ENCODE results near the gene CPT1B. TPM values are rescaled to one million over a fixed set of nuclear protein-coding genes. Genes with fewer than 3 reads are reported as not detected.

CPT1B gene
- total RNA-seq, 1 donor from 2014 or later: 0.43 TPM

- TF ChIP-seq CTCF (IDR thresholded peaks at IDR 0.05): no peak
- H3K27me3 ChIP-seq: peaks cover 11% of the 10 kb centered on the region
- no peaks in the 10 kb centered on the region for H3K36me3 ChIP-seq
- intact Hi-C loops (cut with DNase I): no loop called here
- H3K9me3 ChIP-seq: no peaks in the 10 kb centered on the region
- no peak overlapping the region for H3K4me3 ChIP-seq
- DNase-seq (ENCODE audit: low spot score in 2 of 2): no peak
- no peaks in the 10 kb centered on the region for H3K4me1 ChIP-seq
- H3K27ac ChIP-seq: no peak overlapping the region
These were observed 28.1 kb upstream of the CPT1B start for GRCh38 chr22:50606165-50606945.

GRCh38 chr22:50605613-50606074 is 27.4 kb upstream of the CPT1B start:
- Histone ChIP-seq H3K27ac (no peak overlapping the region), H3K4me3 (no peak overlapping the region), H3K9me3 (no peaks in the 10 kb centered on the region), H3K4me1 (peaks cover 3 to 4% of the 10 kb centered on the region in 2 donors), H3K27me3 (peaks cover 16% of the 10 kb centered on the region), H3K36me3 (no peaks in the 10 kb centered on the region)
- no peak for TF ChIP-seq CTCF (IDR thresholded peaks at IDR 0.05)
- no peak for DNase-seq (ENCODE audit: low spot score in 2 of 2)
- intact Hi-C loops (cut with DNase I): no loop called here

DNA sequence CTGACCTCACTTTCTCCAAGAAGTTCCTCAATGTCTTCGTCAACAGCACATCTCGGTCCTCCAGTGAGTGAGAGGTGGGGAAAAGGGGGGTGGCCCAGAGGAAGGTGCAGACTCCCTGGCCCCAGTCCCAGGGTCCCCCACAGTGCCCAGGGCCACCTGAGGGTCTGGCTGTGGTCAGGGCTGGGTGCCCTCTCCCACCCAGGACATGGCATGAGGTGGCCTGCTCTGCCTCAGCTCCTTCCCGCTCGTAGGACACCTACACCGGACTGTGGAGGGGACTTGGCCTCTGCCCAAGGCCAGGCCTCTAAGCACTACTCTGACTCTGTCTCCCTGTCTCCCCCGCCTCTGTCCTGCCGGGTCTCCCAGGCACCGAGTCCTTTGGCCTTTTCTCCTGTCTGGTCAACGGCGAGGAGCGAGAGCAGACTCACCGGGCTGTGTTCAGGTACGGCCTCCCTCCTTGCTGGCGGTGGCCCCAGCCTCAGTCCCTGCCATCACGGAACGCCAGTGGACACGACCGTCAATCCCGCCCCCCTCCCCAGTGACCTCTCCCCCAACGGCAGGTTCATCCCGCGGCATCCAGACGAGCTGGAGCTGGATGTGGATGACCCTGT is 26.9 kb upstream of the CPT1B start:
- no peak overlapping the region for H3K27ac ChIP-seq
- no peaks in the 10 kb centered on the region for H3K9me3 ChIP-seq
- TF ChIP-seq CTCF (IDR thresholded peaks at IDR 0.05): no peak
- H3K4me3 ChIP-seq: no peak overlapping the region
- peaks cover 4 to 6% of the 10 kb centered on the region in 2 donors for H3K4me1 ChIP-seq
- H3K36me3 ChIP-seq: no peaks in the 10 kb centered on the region
- intact Hi-C loops (cut with DNase I): no loop called here
- H3K27me3 ChIP-seq: peaks cover 16% of the 10 kb centered on the region
- no peak for DNase-seq (ENCODE audit: low spot score in 2 of 2)

DNA sequence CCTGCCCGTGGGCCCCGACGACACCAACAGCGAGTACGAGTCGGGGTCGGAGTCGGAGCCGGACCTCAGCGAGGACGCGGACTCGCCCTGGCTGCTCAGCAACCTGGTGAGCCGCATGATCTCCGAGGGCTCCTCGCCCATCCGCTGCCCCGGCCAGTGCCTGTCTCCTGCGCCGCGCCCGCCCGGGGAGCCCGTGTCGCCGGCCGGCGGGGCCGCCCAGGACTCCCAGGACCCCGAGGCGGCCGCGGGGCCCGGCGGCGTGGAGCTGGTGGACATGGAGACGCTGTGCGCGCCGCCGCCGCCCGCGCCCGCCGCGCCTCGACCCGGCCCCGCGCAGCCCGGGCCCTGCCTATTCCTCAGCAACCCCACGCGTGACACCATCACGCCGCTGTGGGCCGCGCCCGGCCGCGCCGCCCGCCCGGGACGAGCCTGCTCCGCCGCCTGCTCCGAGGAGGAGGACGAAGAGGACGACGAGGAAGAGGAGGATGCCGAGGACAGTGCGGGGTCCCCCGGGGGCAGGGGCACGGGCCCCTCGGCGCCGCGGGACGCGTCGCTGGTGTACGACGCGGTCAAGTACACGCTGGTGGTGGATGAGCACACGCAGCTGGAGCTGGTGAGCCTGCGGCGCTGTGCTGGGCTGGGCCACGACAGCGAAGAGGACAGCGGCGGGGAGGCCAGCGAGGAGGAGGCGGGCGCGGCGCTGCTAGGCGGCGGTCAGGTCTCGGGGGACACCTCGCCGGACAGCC is 26.2 kb upstream of the CPT1B start:
- Histone ChIP-seq H3K36me3 (no peaks in the 10 kb centered on the region), H3K9me3 (no peaks in the 10 kb centered on the region), H3K27ac (no peak overlapping the region), H3K4me3 (no peak overlapping the region), H3K27me3 (peaks cover 16% of the 10 kb centered on the region), H3K4me1 (peaks cover 4 to 6% of the 10 kb centered on the region in 2 donors)
- DNase-seq (ENCODE audit: low spot score in 2 of 2): no peak
- intact Hi-C loops (cut with DNase I): no loop called here
- no peak for TF ChIP-seq CTCF (IDR thresholded peaks at IDR 0.05)

DNA sequence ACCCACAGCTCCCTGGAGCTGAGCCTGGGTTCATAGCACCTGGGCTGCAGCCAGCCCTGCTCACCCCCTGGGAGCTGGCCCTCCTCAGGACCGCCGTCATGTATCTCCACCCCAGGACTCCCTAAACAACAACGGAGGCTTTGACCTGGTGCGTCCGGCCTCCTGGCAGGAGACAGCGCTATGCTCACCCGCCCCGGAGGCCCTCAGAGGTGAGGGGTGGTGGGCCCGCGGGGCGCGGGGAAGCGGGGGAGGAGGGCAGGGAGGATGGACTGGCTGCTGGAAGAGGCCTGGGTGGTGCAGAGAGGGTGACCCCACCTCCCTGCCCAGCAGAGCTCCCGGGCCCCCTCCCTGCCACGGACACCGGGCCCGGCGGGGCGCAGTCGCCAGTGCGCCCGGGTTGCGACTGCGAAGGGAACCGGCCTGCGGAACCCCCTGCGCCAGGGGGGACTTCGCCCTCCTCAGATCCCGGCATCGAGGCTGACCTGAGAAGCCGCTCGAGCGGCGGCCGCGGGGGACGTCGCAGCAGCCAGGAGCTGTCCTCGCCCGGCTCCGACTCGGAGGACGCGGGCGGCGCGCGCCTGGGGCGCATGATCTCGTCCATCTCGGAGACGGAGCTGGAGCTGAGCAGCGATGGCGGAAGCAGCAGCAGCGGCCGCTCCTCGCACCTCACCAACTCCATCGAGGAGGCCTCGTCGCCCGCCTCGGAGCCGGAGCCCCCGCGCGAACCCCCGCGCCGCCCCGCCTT is 25.5 kb upstream of the CPT1B start:
- DNase-seq (ENCODE audit: low spot score in 2 of 2): no peak
- H3K27me3 ChIP-seq: peaks cover 16% of the 10 kb centered on the region

More for the DNA sequence above, 25.5 kb upstream of the CPT1B start:
- peaks cover 4 to 6% of the 10 kb centered on the region in 2 donors for H3K4me1 ChIP-seq
- TF ChIP-seq CTCF (IDR thresholded peaks at IDR 0.05): no peak
- H3K36me3 ChIP-seq: no peaks in the 10 kb centered on the region
- H3K4me3 ChIP-seq: no peak overlapping the region
- intact Hi-C loops (cut with DNase I): no loop called here
- H3K27ac ChIP-seq: no peak overlapping the region
- no peaks in the 10 kb centered on the region for H3K9me3 ChIP-seq
